ENCODE data around the gene SNAPC5. TPM values are rescaled to one million over a fixed set of nuclear protein-coding genes. Genes with fewer than 3 reads are reported as not detected.
"Not testable (repeated sequence)": the region's sequence is repeated elsewhere in the genome, so short reads cannot be mapped to it uniquely, and the experiment has no call there.

SNAPC5 gene
- total and polyA plus RNA-seq, 2 of the 13 experiments (the other 11 are each of a cell fraction or from before 2014, with no cell fraction given) = 14.8 to 36.2 TPM

- no peak for TF ChIP-seq ZNF572 (CRISPR knock-in tag; IDR thresholded peaks at IDR 0.05)
- no peak for TF ChIP-seq KLF6 (CRISPR knock-in tag; IDR thresholded peaks at IDR 0.05)
- TF ChIP-seq ZNF724P (CRISPR knock-in tag; IDR thresholded peaks at IDR 0.05; ENCODE audit: borderline replicate concordance) = no peak
- no peak for TF ChIP-seq FOXA3 (CRISPR knock-in tag; IDR thresholded peaks at IDR 0.05)
- no peak for TF ChIP-seq U2AF1 (optimal IDR thresholded peaks at IDR 0.05; ENCODE audit: low read depth, low read length)
- TF ChIP-seq EED (CRISPR knock-in tag; IDR thresholded peaks at IDR 0.05) = no peak
- no peak for TF ChIP-seq HOXA7 (CRISPR knock-in tag; IDR thresholded peaks at IDR 0.05)
These were observed 34.9 kb downstream of the SNAPC5 start (continued) for GRCh38 chr15:66462627-66463026.

GRCh38 chr15:66461917-66462316 is 35.6 kb downstream of the SNAPC5 start:
- H3K79me2 ChIP-seq (ENCODE audit: insufficient read depth, low read length) = no peaks in the 10 kb centered on the region
- H3K9me3 ChIP-seq (ENCODE audit: low read length) = no peaks in the 10 kb centered on the region
- no peaks in the 10 kb centered on the region for H3K27me3 ChIP-seq (ENCODE audit: control insufficient read depth in 1 of 2, insufficient read depth in 2 of 2, low read length in 2 of 2)
- ChIA-PET CTCF (ENCODE audit: low intra/inter-chr PET ratio, low total read pairs) (no interaction called here), POLR2A (no interaction called here)
- H3K36me3 ChIP-seq (replicated peaks in 1 of 2; ENCODE audit: control insufficient read depth in 1 of 2, insufficient read depth in 2 of 2, low read length in 2 of 2) = peaks cover 4 to 9% of the 10 kb centered on the region in 2 experiments; a peak in 3 of 5 replicates
- H2AFZ ChIP-seq (ENCODE audit: low read length) = no peak overlapping the region
- H3K9ac ChIP-seq (ENCODE audit: insufficient read depth, low read depth, low read length) = no peak overlapping the region
- no peak overlapping the region for H3K4me2 ChIP-seq (ENCODE audit: low read depth, low read length)
- WGBS (ENCODE audit: low lambda C conversion rate) = 100% methylated on average over 2 of the region's 2 CpGs
- H4K20me1 ChIP-seq (ENCODE audit: insufficient read depth, low read length) = no peaks in the 10 kb centered on the region
- H3K4me3 ChIP-seq (replicated peaks in 1 of 3; ENCODE audit: insufficient read depth in 1 of 3, low read depth in 2 of 3, low read length in 3 of 3) = no peak overlapping the region
- DNase-seq (ENCODE audit: low spot score) (no peak), ATAC-seq (no peak), FAIRE-seq (no peak)
- intact Hi-C loops (cut with micrococcal nuclease; ENCODE audit: unreplicated experiment) (no loop called here), in situ Hi-C loops (cut with HindIII; ENCODE audit: extremely low pct_ligation_motif_present, low pct_unique_long_range_greater_than_20kb) (no loop called here)
- H3K27ac ChIP-seq (ENCODE audit: extremely low read length, insufficient read depth, low read length) = no peak overlapping the region
- TF ChIP-seq CEBPB (IDR thresholded peaks at IDR 0.05; ENCODE audit: borderline replicate concordance, low read depth, low read length) (peak; percentile 49; the same call in 1 of the 2 replicates), SMYD3 (CRISPR knock-in tag; IDR thresholded peaks at IDR 0.05) (no peak)
- no TSS peak for BruUV-seq (replicated peaks)
- H3K4me1 ChIP-seq (ENCODE audit: insufficient read depth, low read length) = peaks cover 8% of the 10 kb centered on the region

- H2AFZ ChIP-seq (ENCODE audit: low read length); H3K9me3 ChIP-seq (ENCODE audit: low read length); POLR2A ChIA-PET; H3K4me3 ChIP-seq (replicated peaks in 1 of 3; ENCODE audit: insufficient read depth in 1 of 3, low read depth in 2 of 3, low read length in 3 of 3); H3K27me3 ChIP-seq (ENCODE audit: control insufficient read depth in 1 of 2, insufficient read depth in 2 of 2, low read length in 2 of 2); in situ Hi-C loops (cut with HindIII; ENCODE audit: extremely low pct_ligation_motif_present, low pct_unique_long_range_greater_than_20kb); intact Hi-C loops (cut with micrococcal nuclease; ENCODE audit: unreplicated experiment); H3K79me2 ChIP-seq (ENCODE audit: insufficient read depth, low read length); H4K20me1 ChIP-seq (ENCODE audit: insufficient read depth, low read length); H3K9ac ChIP-seq (ENCODE audit: insufficient read depth, low read depth, low read length); CTCF ChIA-PET (ENCODE audit: low intra/inter-chr PET ratio, low total read pairs); H3K36me3 ChIP-seq (replicated peaks in 1 of 2; ENCODE audit: control insufficient read depth in 1 of 2, insufficient read depth in 2 of 2, low read length in 2 of 2); BruUV-seq (replicated peaks); H3K4me2 ChIP-seq (ENCODE audit: low read depth, low read length); FAIRE-seq; ATAC-seq; H3K27ac ChIP-seq (ENCODE audit: extremely low read length, insufficient read depth, low read length); H3K4me1 ChIP-seq (ENCODE audit: insufficient read depth, low read length); DNase-seq (ENCODE audit: low spot score): not testable (repeated sequence)
- 97% methylated on average over 6 of the region's 6 CpGs for WGBS (ENCODE audit: low lambda C conversion rate)
These were observed 36.3 kb downstream of the SNAPC5 start for GRCh38 chr15:66461294-66461693.

All from HepG2 (cell line).